Tibial nerve (tissue), 4 donors: ENCODE data around the gene NPRL2.

Source experiments
- EP300 ChIP-seq, 2 donors: sonication (generic); formaldehyde crosslinking; IDR thresholded peaks; one replicate each; pipeline ENCODE4 v1.6.1; 2017; ENCODE audit warnings: antibody characterized with exemption in 2 of 2, mild to moderate bottlenecking in 1 of 2
- POLR2A ChIP-seq, 2 donors: fragments of 450-650 bp; IDR thresholded peaks; one replicate each; pipeline ENCODE4 v1.6.1; 2017; ENCODE audit warnings: antibody characterized with exemption in 2 of 2, mild to moderate bottlenecking in 2 of 2, moderate library complexity in 2 of 2
- TF ChIP-seq, protein P1 (sequence below), 5 experiments: fragments of 200-600 bp in 3 of 5; fragments of 450-650 bp in 2 of 5; sonication (generic) in 3 of 5; IDR thresholded peaks; one replicate each; pipeline ENCODE4 v1.5.1; 2016 to 2019; ENCODE audit warnings: antibody characterized with exemption in 5 of 5, mild to moderate bottlenecking in 3 of 5, moderate library complexity in 2 of 5

DNA sequence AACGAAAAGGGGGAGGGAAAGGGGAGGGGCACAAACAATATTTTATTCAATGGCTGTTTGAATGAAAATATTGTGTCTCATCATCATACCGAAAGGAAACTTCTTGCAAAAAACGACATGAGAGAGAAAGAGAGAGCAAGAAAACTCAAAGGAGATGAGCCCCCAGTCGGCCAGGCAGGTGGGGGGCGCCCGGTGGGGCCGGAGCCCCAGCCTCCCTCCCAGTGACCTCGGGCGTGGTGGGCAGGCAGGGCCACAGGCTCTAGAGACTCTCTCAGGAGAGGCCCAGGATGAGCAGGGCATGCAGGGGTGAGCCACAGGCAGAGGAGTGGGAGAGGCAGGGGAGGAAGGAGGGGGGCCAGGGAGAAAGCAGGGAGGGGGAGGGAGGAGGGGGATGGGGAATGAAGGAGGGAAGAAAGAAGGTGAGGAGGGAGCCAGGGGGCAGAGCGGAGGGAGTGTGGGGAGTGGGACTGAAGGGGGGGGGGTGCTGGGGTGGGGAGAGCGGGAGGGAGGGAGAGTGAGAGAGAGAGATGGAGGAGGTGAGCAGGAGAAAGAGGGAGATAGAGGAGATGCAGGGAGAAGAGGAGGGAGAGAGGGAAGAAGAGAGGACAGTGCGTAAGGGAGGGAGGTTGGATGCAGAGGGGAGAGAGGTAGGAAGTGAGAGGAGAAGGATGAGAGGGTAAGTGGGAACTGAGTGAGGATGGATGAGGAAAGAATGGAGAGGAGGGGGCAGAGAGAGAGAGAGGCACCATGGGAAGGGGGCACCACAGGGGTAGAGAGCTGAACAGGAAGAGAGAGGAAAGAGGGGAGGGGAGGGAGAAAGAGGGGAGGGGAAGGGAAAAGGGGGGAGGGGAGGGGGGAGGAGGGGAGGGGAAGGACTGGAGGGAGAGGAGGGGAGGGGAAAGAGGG is 22.8 kb upstream of the NPRL2 start:
- TF ChIP-seq POLR2A (IDR thresholded peaks at IDR 0.05) (no peak), EP300 (IDR thresholded peaks at IDR 0.05) (no peak)
- TF ChIP-seq, protein P1, sequence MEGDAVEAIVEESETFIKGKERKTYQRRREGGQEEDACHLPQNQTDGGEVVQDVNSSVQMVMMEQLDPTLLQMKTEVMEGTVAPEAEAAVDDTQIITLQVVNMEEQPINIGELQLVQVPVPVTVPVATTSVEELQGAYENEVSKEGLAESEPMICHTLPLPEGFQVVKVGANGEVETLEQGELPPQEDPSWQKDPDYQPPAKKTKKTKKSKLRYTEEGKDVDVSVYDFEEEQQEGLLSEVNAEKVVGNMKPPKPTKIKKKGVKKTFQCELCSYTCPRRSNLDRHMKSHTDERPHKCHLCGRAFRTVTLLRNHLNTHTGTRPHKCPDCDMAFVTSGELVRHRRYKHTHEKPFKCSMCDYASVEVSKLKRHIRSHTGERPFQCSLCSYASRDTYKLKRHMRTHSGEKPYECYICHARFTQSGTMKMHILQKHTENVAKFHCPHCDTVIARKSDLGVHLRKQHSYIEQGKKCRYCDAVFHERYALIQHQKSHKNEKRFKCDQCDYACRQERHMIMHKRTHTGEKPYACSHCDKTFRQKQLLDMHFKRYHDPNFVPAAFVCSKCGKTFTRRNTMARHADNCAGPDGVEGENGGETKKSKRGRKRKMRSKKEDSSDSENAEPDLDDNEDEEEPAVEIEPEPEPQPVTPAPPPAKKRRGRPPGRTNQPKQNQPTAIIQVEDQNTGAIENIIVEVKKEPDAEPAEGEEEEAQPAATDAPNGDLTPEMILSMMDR (IDR thresholded peaks at IDR 0.05) = no peak
